NCI-H1417 (cell line): ENCODE data around the gene KIF3B.
"Not testable (repeated sequence)": the region's sequence is repeated elsewhere in the genome, so short reads cannot be mapped to it uniquely, and the experiment has no call there.

Experiments used
- DNase-seq, 3 experiments: peaks; one replicate each; lab custom pipeline; 2025; lab: John Stamatoyannopoulos, UW

KIF3B gene

DNA sequence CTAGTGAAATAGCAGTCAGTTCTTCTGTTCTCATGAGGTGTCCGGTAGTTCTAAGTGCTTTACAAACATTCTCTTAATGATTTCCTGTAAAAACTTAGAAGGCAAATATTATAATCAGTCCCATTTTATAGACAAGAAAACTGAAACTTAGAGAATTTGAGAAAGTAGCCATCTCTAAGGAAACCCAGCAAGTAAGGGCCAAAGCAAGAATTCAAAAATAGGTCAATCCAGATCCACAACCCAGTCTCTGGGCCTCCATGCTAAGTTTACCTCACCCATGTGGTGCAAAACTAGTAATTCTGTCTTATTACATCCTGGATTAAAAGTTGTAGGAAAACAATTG, 53.1 kb downstream of the KIF3B start:
- DNase-seq = no peak

DNA sequence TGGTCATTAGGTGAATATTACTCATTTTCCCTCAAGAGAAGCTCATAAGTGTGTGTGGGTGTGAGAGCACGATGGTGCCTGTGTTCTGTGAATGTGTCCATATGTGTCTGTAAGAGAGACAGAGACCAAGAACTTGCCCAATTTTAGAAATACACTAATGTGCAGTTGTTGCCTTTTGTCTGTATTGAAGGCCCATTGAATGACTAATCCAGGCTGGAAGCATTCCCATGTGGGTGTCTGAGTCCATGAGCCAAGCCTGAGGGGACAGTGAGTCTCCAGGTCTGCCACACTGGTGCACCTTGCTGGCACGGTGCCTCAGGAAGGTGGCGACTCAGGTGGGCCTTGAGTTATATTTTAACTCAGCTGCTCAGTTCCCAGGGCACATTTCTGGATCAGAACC, 55.2 kb downstream of the KIF3B start:
- DNase-seq = no peak

DNA sequence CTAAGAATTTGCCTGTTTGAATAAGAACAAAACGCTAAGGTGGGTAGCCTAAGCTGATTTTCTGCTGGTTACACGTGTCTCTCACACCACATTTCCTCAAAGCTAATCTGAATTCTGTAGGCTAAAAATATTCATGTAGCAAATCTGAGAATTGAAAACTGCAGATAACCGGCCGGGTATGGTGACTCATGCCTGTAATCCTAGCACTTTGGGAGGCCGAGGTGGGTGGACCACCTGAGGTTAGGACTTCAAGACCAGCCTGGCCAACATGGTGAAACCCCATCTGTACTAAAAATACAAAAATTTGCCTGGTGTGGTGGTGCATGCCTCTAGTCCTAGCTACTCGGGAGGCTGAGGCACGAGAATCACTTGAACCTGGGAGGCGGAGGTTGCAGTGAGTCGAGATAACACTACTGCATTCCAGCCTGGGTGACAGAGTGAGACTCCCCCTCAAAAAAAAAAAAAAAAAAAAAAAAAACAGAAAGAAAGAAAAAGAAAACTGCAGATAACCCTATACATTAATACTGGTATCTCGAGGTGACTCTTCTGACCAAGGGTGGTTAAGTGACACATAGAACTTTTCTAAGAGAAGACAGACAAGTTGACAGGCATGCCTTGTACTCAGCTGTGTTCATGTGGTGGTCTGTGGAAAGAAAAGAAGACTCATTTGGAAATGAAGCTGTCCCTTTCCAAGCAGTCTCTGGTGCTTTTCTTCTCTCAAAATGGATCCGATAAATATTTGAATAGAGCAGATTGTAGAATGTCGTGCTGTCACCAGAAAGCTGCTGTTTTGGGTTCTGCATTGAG, 55.9 kb downstream of the KIF3B start:
- DNase-seq = no peak

DNA sequence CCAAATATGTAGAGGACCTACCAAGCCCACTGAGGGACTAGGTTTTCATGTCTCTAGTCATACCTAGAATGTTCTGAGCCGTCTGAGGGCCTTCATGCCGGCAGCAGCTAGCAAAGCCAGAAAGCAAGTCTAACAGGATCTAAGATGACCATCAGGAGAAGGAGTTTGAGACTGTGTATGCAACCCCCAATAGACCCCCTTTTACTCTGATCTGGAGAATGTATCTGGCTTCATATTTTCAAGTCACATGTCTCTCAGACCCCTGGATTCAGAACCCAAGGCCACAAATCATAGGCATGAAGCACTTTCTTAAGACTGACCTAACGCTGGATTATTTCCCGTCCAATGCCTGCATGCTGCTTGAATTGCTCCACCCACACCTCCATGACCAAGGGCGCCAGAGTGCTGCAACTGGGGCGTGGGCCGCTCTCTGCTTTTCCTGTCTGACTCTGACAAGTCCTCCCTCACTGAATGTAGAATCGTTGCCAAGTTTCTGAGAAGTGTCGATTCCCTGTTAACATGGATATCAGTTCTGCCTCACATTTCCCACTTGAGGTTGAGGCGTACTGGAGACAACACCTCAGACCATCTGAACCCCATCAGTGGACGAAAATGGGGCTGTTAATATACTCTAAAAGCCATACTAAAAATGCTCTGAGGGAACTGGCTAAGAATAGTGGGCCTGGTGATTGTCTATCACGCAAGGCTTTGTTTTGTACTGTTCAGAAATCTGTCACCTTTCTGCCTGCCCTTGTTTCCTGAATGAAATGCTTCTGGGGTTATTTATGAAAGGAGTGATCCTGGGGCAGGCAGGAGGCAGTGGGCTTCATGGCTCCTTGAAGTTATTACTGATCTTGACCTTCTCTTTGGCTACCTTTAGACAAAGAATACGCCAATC, 56.8 kb downstream of the KIF3B start:
- no peak for DNase-seq

DNA sequence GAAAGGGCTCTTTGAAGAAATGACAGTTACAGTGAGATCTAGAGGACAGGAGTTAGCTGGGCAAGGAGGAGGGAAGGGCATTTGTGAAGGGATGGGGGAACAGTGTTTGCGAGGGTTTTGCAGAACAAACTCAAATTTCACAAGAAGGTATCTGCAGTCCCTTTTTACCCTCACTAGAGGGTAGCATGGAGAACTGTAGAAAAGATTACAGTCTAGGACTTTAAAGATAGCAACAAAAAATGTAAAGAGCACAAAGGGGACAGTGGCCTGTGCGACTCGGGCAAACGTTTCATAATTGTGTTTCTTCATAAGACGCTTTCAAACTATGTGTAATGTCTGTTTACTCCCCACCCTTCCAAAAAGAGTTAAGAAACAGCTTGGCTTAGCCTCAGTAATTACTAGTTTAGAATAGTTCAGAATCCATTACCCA, 59.5 kb downstream of the KIF3B start:
- DNase-seq = peak in 2 of 3 experiments; percentile 19 to 47

DNA sequence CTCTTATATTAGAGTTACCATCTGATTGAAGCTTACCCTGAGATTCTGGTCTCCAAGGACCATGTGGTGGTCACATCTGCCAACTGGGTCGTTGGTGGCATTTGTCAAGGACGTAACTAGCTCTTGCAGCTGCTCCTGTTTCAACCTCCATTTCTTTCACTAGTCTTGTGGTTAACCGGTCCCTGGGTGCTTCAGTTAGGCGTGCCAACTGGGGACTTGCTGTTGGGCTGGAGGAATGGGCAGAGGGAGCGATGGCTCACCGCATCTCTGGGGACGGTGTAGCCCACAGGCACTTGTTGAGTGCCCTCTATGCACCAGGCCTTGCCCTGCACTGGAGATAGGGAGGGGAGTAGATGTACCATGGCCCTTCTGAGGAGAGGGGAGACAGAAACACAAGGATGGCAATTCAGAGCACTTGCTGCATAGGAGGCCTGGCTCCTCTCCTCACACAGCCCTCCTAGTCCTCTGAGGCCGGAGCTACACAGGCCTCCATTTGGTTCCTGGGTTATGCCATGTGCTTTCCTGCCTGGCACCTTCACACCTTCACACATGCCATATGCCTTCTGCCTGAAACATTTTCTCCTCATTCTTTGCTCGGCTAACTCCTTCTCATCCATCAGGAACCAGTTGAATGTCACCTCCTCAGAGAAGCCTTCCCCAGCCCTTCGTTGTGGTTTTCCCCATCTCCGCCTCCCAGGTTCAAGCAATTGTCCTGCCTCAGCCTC, 60.6 kb downstream of the KIF3B start:
- no peak for DNase-seq

DNA sequence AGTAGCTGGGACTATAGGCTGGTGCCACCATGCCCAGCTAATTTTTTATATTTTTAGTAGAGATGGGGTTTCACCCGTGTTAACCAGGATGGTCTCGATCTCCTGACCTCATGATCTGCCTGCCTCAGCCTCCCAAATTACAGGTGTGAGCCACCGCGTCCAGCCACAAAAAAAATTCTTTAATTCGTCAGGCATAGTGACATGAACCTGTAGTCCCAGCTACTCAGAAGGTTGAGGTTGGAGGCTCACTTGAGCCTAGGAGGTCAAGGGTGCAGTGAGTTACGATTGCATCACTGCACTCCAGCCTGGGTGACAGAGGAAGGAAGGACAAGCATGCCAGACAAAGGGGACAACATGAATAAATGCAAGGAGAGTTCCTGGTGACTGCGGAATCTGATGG, 61.2 kb downstream of the KIF3B start:
- no peak for DNase-seq

DNA sequence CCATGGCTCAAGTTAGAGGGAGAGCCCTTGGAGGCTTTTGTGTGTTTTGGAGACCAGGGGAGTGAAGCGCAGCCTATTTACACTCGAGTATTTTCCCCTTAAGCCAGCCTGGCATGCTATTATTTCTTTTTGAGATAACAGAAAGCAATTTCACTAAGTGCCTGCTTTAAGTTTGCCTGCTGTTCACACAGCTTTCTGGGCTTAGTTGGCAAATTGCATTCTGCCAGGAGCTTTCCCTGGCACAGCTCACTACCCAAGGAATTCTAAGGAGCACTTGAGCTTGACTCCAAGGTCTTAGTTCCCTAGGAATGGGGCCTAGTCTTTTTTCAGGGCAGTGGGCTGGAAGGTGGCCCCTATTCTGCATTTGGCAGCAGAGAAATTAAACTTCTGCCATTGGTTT, 61.7 kb downstream of the KIF3B start:
- no peak for DNase-seq

DNA sequence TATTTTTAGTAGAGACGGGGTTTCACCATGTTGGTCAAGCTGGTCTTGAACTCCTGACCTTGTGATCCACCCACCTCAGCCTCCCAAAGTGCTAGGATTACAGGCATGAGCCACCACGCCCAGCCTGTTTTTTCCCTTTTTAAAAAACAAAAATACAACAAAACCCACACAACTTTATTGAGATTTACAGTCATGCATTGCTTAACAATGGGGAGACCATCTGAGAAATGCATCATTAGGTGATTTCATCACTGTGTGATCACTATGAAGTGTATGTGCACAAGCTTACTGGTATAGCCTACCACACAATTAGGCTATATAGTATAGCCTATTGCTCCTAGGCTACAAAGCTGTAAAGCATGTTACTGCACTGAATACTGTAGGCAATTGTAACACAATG, 63.6 kb downstream of the KIF3B start:
- DNase-seq = not testable (repeated sequence)

DNA sequence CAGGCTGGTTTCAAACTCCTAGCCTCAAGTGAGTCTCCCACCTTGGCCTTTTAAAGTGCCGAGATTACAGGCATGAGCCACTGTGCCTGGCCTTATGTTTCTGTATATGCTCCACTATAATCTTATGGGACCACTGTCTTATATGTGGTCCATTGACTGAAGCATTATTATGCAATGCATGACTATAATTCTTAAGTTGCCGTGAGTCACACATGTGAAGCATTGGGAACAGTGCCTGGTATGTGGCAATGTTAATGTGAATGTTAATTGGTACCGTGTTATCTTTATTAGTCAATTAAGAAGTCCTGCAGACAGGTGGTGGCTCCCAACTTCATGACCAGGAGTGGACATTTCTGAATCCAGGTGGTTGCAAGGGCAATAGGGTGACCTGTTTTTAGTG, 66.0 kb downstream of the KIF3B start:
- DNase-seq = no peak

DNA sequence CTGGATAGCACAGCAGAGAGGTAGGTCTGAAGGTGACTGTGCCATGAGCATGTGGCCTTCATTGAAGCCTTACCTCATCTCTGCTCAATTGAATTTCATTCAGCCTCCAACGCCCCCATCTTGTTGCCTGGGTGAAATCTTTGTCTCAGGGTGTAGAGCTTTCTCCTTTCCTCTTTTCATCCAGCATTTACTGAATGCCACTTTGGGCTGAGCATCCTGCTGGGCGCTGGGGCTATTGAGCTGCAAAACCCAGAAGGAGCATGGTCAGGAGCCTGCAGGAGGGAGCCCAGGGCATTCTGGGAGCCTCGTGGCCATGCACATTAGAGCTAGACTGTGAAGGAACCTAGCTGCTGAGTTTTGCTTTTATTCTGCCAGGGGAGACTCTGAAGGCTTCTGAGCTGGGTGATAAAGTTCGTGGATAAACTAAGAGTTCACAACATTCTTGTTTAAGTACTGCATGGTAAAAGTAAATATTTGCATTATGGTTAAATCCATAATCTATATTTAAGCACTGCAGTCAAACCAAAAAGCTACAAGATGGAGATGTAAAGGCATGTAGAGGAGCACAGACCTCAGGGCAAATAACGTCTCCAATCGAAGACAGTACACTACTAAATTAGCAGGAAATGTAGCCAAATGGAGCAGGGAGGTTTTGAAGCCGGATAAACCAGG, 67.5 kb downstream of the KIF3B start:
- DNase-seq = peak in 2 of 3 experiments; percentile 37 to 56

DNA sequence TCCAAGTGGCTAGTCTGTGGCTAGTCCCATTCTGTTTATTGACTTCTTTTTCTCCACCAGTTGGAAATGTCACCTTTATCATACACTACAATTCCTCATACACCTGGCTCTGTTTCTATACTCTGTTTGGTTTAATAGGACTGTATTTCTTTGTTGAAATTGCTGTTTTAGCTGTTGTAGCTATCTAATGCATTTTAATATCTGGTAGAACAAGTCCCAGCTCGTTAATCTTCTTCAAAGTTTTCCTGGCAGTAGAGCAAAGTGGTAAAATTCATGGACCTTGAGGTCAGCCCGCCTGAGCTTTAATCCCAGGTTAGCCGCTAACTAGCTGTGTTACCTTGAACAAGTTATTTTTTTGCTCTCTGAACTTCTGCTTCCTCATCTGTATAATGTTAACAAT, 70.8 kb downstream of the KIF3B start:
- DNase-seq = no peak

DNA sequence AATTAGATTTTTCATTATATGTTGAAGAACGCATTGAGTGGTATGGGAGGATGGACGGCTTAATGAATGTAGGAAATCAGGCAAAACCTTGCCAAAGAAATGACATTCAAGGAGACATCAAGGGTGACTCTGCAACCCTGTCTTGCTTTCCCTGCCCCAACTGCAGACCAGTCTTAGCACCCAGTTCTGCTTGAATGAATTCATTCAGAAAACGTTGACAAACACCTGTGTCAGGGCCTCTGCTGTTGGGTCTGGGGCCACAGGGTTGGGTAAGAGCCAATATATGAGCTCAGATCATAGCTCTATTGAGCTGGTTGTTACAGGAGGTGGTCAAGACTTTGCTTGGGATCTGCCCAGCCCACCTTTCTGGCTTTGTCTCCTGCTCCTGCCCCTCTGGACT, 73.0 kb downstream of the KIF3B start:
- no peak for DNase-seq

DNA sequence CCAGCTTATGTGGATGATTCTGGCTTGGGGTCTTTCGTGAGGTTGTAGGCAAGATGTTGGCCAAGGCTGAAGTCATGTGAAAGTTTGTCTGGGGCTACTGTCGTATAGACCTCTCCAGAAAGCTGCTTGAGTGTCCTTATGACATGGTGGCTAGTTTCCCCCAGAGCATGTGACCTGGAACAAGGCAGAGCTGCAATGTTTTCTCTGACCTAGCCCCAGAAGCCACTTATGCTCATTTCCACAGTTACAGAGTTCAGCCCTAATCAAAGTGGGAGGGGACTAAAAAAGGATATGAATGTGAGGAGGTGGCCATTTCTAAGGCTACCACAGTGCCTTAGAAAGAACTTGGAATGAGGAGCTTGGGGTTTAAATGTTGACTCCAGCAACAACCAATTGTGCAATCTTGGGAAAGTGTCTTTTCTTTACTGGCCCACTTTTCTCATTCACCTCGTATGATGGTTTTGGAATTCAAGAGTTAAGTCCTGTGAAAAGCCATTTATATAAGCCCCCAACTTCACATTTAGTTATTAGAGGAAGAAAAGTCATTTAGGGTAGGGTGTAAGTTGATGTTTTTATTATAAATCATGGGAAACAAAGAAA, 74.8 kb downstream of the KIF3B start:
- DNase-seq = no peak

DNA sequence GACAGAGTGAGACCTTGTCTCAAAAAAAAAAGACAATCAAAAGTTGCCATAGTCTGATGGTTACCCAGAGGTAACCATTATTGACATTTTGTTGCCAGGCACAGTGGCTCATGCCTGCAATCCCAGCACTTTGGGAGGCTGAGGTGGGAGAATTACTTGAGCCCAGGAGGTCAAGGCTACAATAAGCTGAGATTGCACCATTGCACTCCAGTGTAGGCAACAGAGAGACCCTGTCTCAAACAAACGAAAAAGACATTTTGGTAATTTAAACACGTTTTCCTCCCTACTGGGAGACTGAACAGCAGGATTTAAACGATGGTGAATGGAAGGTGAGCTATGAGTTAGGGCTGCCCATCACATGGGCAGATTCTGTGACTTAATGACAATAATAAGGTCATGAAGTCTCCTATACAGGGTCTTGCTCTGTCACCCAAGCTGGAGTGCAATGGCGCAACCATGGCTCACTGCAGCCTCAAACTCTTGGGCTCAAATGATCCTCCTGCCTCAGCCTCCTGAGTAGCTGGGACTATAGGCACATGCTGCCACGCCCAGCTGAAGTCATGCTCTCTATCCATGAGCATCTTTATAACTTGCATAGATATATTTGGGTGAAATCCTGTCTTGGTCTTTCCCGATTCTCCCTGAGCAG, 76.5 kb downstream of the KIF3B start:
- no peak for DNase-seq

DNA sequence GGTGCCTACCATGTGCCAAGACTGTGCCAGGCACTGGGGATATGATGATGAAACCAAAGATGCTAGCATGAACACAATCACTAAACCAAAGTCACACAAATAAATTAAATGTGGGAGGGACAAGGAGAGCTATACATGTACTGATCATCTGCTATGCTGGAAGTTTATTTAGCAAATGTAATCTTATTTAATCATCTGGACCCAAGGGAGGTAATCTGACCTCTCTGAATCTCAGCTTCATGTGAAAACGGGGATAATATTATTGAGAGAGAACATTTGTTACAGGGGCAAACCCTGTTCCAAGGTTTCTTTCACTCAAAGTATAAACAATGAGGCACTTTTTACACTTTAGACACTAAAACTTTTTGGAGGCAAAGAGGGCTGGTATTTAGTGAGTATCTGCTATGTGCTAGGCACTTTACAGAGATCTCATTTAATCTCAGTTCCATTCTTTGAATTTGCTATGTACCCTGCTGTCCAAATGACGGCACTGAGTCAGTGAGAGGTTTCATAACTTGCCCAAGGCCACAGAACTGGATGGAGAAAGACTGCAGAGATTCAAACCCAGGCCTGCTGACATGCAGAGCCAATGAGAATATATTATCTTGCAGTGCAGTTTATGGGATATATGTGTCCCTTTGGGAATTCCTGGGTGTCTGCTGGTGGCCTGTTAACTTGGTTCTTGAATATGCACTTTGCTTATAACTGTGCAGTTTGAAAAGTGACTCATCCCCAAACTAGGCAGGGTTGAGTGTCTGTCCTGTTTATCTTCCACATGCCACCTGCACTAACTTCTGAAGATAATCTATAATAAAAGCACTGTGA, 77.4 kb downstream of the KIF3B start:
- no peak for DNase-seq

DNA sequence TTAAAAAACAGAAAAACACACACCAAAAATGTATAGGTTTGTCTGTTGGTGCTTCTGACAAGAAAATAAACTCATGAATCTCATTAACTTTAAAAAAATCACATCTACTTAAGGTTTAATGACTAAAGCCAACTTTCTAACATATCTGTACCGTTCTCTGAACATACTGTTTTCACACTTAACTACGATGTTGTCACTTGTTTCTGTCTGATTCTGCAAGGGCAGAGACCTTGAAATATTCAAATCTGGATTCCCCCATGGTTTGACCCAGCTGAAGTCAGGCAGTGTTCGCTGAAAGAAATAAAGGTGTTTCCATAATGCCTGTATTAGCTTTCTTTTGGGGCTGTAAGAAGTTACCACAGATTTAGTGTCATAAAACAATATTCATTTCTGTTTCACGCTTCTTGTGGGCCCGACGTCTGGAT, 78.0 kb downstream of the KIF3B start:
- no peak for DNase-seq

DNA sequence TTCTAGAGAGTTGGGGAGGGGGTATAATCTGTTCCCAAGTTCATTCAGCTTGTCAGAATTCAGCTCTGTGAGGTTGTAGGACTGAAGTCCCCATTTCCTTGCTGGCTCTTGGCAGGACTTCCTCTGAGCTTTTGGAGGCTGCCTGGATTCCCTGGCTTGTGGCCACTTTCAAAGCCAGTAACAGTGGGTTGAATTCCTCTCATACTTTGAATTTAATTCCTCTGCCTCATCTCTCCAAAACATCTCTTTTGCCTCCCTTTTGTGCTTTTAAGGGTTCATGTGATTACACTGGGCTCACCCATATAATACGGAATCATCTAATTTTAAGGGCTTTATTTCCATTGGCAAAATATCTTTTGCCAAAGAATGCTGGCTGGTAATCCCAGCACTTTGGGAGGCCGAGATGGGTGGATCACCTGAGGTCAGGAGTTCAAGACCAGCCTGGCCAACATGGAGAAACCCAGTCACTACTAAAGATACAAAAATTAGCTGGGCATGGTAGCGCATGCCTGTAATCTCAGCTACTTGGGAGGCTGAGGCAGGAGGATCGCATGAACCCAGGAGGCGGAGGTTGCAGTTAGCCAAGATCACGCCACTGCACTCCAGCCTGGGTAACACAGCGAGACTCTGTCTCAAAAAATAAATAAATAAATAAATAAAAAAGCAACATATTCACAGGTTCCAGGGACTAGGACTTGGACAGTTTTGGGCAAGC, 78.6 kb downstream of the KIF3B start:
- not testable (repeated sequence) for DNase-seq

DNA sequence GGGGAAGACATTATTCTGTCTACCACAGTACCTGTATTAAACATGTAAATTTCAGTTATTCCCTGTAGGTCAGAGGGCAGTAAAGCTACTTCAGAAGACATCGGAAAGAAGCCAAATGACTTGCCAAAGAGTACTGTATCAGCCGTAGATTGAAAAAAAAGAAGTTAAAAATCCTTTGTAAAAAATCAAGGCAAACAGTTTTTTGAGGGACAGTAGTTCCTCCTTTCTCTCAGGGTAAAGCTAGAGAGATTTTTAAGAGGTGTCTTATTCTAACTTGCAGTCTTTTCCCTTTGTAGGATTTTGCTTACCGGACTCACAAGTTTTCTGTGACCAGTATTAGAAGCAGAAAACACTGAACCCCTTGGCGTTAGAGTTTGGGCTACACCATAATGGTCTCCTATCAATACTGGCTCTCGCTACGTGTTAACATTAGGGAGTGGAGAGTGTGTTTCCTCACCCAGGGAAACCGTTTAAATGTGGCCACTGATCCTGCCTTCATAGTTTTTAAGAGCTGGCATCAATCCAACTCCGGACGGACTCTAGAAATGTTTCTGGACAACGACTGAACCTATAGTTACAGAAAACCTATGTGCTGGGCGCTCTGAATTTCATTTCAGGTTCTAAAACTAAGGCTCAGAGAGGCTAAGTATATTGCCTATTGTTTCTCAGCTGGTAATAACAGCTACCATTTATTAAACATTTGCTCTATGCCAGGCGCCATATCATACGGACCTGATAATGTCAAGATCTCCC, 79.3 kb downstream of the KIF3B start:
- peak in 2 of 3 experiments; percentile 16 to 57 for DNase-seq
